Gastroesophageal sphincter (tissue), 4 donors: Measurements from ENCODE around the gene RIMS1. TPM values are rescaled to one million over a fixed set of nuclear protein-coding genes. Genes with fewer than 3 reads are reported as not detected.

Source experiments
- ATAC-seq: fragments of 150-250 bp; one replicate; pipeline ENCODE4 v1.9.1; 2016; ENCODE audit warnings: mild to moderate bottlenecking, moderate library complexity
- H3K27ac ChIP-seq, 4 donors: fragments of 200-600 bp; sonication (generic) in 3 of 4; 1 replicate in 3 of 4; 2 replicates in 1 of 4; pipeline ENCODE4 v1.5.1; 2016 to 2019
- H3K27me3 ChIP-seq: fragments of 200-600 bp; sonication (generic); one replicate; pipeline ENCODE4 v1.5.1; 2019
- H3K36me3 ChIP-seq, 2 donors: fragments of 200-600 bp; sonication (generic); one replicate each; pipeline ENCODE4 v1.5.1; 2019; ENCODE audit warnings: control low read depth in 1 of 2
- H3K4me1 ChIP-seq, 3 donors: fragments of 200-600 bp; sonication (generic); 1 replicate in 2 of 3; 2 replicates in 1 of 3; pipeline ENCODE4 v1.5.1; 2016 to 2019; ENCODE audit warnings: control low read depth in 2 of 3
- H3K4me3 ChIP-seq, 2 donors: fragments of 200-600 bp; sonication (generic); one replicate each; pipeline ENCODE4 v1.5.1; 2019; ENCODE audit warnings: mild to moderate bottlenecking in 1 of 2, moderate library complexity in 1 of 2
- H3K9me3 ChIP-seq, 3 donors: fragments of 200-600 bp; sonication (generic); one replicate each; pipeline ENCODE4 v1.5.1; 2017 to 2019; ENCODE audit warnings: control low read depth in 2 of 3
- CTCF ChIP-seq, 4 experiments: fragments of 200-600 bp in 2 of 4; fragments of 450-650 bp in 2 of 4; sonication (generic) in 1 of 4; IDR thresholded peaks; one replicate each; pipeline ENCODE4 v1.5.1; 2017 to 2019; ENCODE audit warnings: antibody characterized with exemption in 4 of 4, mild to moderate bottlenecking in 2 of 4, moderate library complexity in 2 of 4
- EP300 ChIP-seq: sonication (generic); formaldehyde crosslinking; IDR thresholded peaks from one replicate; pipeline ENCODE4 v1.6.1; 2017; ENCODE audit warnings: antibody characterized with exemption, mild to moderate bottlenecking
- POLR2A ChIP-seq, 2 donors: fragments of 450-650 bp; IDR thresholded peaks; one replicate each; pipeline ENCODE4 v1.6.1; 2017; ENCODE audit warnings: antibody characterized with exemption in 2 of 2, mild to moderate bottlenecking in 2 of 2, moderate library complexity in 1 of 2
- POLR2AphosphoS5 ChIP-seq: sonication (generic); formaldehyde crosslinking; IDR thresholded peaks from one replicate; pipeline ENCODE4 v1.6.1; 2017; ENCODE audit warnings: antibody characterized with exemption
- WGBS, 2 donors: methylation state at CpG; one replicate each; pipeline ENCODE4 v1.1.5; 2018; ENCODE audit warnings: low coverage in 1 of 2; 5-methylcytosine and 5-hydroxymethylcytosine counted together
- total RNA-seq, 4 donors: library from RNA; depleted of rRNA; stranded (reverse); fragments of >200 nt; gene quantifications; one replicate each; pipeline ENCODE4 v1.1.0, GENCODE V29; 2016

Gene RIMS1
- total RNA-seq, 4 donors from 2014 or later = 9.3 to 66.5 (median 17.7) TPM

GRCh38 chr6:72035966-72036365, 149.6 kb downstream of the RIMS1 start:
- no peak overlapping the region for H3K4me3 ChIP-seq
- no peaks in the 10 kb centered on the region for H3K27me3 ChIP-seq
- TF ChIP-seq POLR2A (IDR thresholded peaks at IDR 0.05) (no peak), EP300 (no peak), POLR2AphosphoS5 (no peak), CTCF (IDR thresholded peaks at IDR 0.05) (no peak)
- no peaks in the 10 kb centered on the region for H3K4me1 ChIP-seq
- no peak overlapping the region for H3K27ac ChIP-seq
- H3K36me3 ChIP-seq = no peaks in the 10 kb centered on the region
- H3K9me3 ChIP-seq = no peaks in the 10 kb centered on the region
- WGBS, 2 donors = 88 to 94% methylated on average over 1 of the region's 1 CpG
- no peak for ATAC-seq

GRCh38 chr6:72037006-72037405, 150.7 kb downstream of the RIMS1 start:
- no peaks in the 10 kb centered on the region for H3K36me3 ChIP-seq
- WGBS, 2 donors = 51 to 100% methylated on average over 1 to 4 of the region's 4 CpGs
- H3K9me3 ChIP-seq = no peaks in the 10 kb centered on the region
- no peak overlapping the region for H3K4me3 ChIP-seq
- H3K4me1 ChIP-seq = no peaks in the 10 kb centered on the region
- TF ChIP-seq POLR2A (IDR thresholded peaks at IDR 0.05) = no peak
- TF ChIP-seq POLR2AphosphoS5 = no peak
- TF ChIP-seq EP300 = no peak
- TF ChIP-seq CTCF (IDR thresholded peaks at IDR 0.05) = no peak
- no peak overlapping the region for H3K27ac ChIP-seq
- no peaks in the 10 kb centered on the region for H3K27me3 ChIP-seq
- no peak for ATAC-seq

GRCh38 chr6:72040111-72040510, 153.8 kb downstream of the RIMS1 start:
- TF ChIP-seq EP300 = no peak
- no peak for TF ChIP-seq POLR2AphosphoS5
- no peak for TF ChIP-seq POLR2A (IDR thresholded peaks at IDR 0.05)
- no peak for TF ChIP-seq CTCF (IDR thresholded peaks at IDR 0.05)
- no peaks in the 10 kb centered on the region for H3K9me3 ChIP-seq
- H3K27me3 ChIP-seq = no peaks in the 10 kb centered on the region
- H3K4me1 ChIP-seq = no peaks in the 10 kb centered on the region
- ATAC-seq = no peak
- no peak overlapping the region for H3K4me3 ChIP-seq
- no peaks in the 10 kb centered on the region for H3K36me3 ChIP-seq
- H3K27ac ChIP-seq = no peak overlapping the region

GRCh38 chr6:72042088-72042487, 155.7 kb downstream of the RIMS1 start:
- TF ChIP-seq POLR2AphosphoS5 = no peak
- no peak for TF ChIP-seq CTCF (IDR thresholded peaks at IDR 0.05)
- TF ChIP-seq POLR2A (IDR thresholded peaks at IDR 0.05) = no peak
- TF ChIP-seq EP300 = no peak
- Histone ChIP-seq H3K4me1 (no peaks in the 10 kb centered on the region), H3K27me3 (no peaks in the 10 kb centered on the region), H3K27ac (no peak overlapping the region), H3K4me3 (no peak overlapping the region), H3K9me3 (no peaks in the 10 kb centered on the region), H3K36me3 (no peaks in the 10 kb centered on the region)
- WGBS, 2 donors = 60 to 63% methylated on average over 2 of the region's 2 CpGs
- no peak for ATAC-seq

- Histone ChIP-seq H3K36me3 (no peaks in the 10 kb centered on the region), H3K27ac (no peak overlapping the region), H3K27me3 (no peaks in the 10 kb centered on the region), H3K4me1 (no peaks in the 10 kb centered on the region), H3K4me3 (no peak overlapping the region), H3K9me3 (no peaks in the 10 kb centered on the region)
- WGBS, 2 donors = 30 to 47% methylated on average over 2 of the region's 2 CpGs
- TF ChIP-seq POLR2AphosphoS5 (no peak), CTCF (IDR thresholded peaks at IDR 0.05) (no peak), POLR2A (IDR thresholded peaks at IDR 0.05) (no peak), EP300 (no peak)
- ATAC-seq = no peak
These were observed 161.7 kb downstream of the RIMS1 start for GRCh38 chr6:72048080-72048479.
